Lower leg skin (tissue), 4 donors: Measurements from ENCODE around the gene RBM47. TPM values are rescaled to one million over a fixed set of nuclear protein-coding genes. Genes with fewer than 3 reads are reported as not detected.
"Not testable (repeated sequence)": the region's sequence is repeated elsewhere in the genome, so short reads cannot be mapped to it uniquely, and the experiment has no call there.

Experiments used
- DNase-seq, 2 donors: peaks; one replicate each; pipeline ENCODE4 v3.0.0-alpha.2; 2019; ENCODE audit warnings: low spot score in 2 of 2
- H3K4me3 ChIP-seq: fragments of 200-600 bp; sonication (generic); 2 replicates; pipeline ENCODE4 v1.5.1; 2017; ENCODE audit warnings: mild to moderate bottlenecking, low read depth; ENCODE audit not compliant: poor library complexity, severe bottlenecking
- CTCF ChIP-seq, 3 donors: fragments of 450-650 bp; IDR thresholded peaks; one replicate each; pipeline ENCODE4 v1.5.1; 2016; ENCODE audit warnings: antibody characterized with exemption in 3 of 3, mild to moderate bottlenecking in 3 of 3, moderate library complexity in 2 of 3
- POLR2A ChIP-seq, 2 donors: fragments of 450-650 bp; IDR thresholded peaks; one replicate each; pipeline ENCODE4 v1.6.1; 2016 to 2017; ENCODE audit warnings: antibody characterized with exemption in 2 of 2, mild to moderate bottlenecking in 1 of 2, moderate library complexity in 1 of 2
- WGBS, 2 donors: methylation state at CpG; one replicate each; pipeline ENCODE4 v1.1.5; 2018; 5-methylcytosine and 5-hydroxymethylcytosine counted together
- intact Hi-C: fragments of 100-400 bp; cut with DNase I; formaldehyde crosslinking; loops from one replicate; pipeline ENCODE4 v1.15.0; 2023; ENCODE audit warnings: low total_unique reads
- total RNA-seq, 4 donors: library from RNA; depleted of rRNA; stranded (reverse); fragments of >200 nt; gene quantifications; one replicate each; pipeline ENCODE4 v1.1.0, GENCODE V29; 2016

RBM47 gene
- total RNA-seq, 4 donors from 2014 or later = 38.4 to 73.8 (median 46.9) TPM

- DNase-seq = no peak
- 6 to 15% methylated on average over 5 of the region's 5 CpGs for WGBS, 2 donors
- no peak overlapping the region for H3K4me3 ChIP-seq
- intact Hi-C loops = no loop called here
- TF ChIP-seq POLR2A (IDR thresholded peaks at IDR 0.05) (no peak), CTCF (IDR thresholded peaks at IDR 0.05) (no peak)
Measured at GRCh38 chr4:40550948-40551462, 78.7 kb downstream of the RBM47 start.

GRCh38 chr4:40550196-40550595 is 79.5 kb downstream of the RBM47 start:
- 76 to 84% methylated on average over 5 of the region's 5 CpGs for WGBS, 2 donors
- no peak overlapping the region for H3K4me3 ChIP-seq
- DNase-seq = no peak
- TF ChIP-seq CTCF (IDR thresholded peaks at IDR 0.05) (no peak), POLR2A (IDR thresholded peaks at IDR 0.05) (no peak)
- intact Hi-C loops = no loop called here

GRCh38 chr4:40548256-40548655 is 81.4 kb downstream of the RBM47 start:
- TF ChIP-seq POLR2A (IDR thresholded peaks at IDR 0.05) = no peak
- no peak for TF ChIP-seq CTCF (IDR thresholded peaks at IDR 0.05)
- WGBS, 2 donors = 71 to 77% methylated on average over 11 of the region's 11 CpGs
- intact Hi-C loops = no loop called here
- DNase-seq = no peak
- no peak overlapping the region for H3K4me3 ChIP-seq

- H3K4me3 ChIP-seq = no peak overlapping the region
- TF ChIP-seq CTCF (IDR thresholded peaks at IDR 0.05) (no peak), POLR2A (IDR thresholded peaks at IDR 0.05) (no peak)
- WGBS, 2 donors = 78 to 90% methylated on average over 2 of the region's 2 CpGs
- intact Hi-C loops = no loop called here
- no peak for DNase-seq
Measured at GRCh38 chr4:40547789-40548132, 81.9 kb downstream of the RBM47 start.

- no peak for DNase-seq
- intact Hi-C loops = no loop called here
- WGBS, 2 donors = 88 to 96% methylated on average over 4 of the region's 4 CpGs
- no peak overlapping the region for H3K4me3 ChIP-seq
- no peak for TF ChIP-seq POLR2A (IDR thresholded peaks at IDR 0.05)
Measured at GRCh38 chr4:40546969-40547788, 82.5 kb downstream of the RBM47 start.

GRCh38 chr4:40546506-40546905 is 83.2 kb downstream of the RBM47 start:
- TF ChIP-seq POLR2A (IDR thresholded peaks at IDR 0.05) = no peak
- TF ChIP-seq CTCF (IDR thresholded peaks at IDR 0.05) = no peak
- intact Hi-C loops = no loop called here
- DNase-seq = no peak
- 87 to 97% methylated on average over 4 of the region's 4 CpGs for WGBS, 2 donors
- H3K4me3 ChIP-seq = no peak overlapping the region

- peak in 1 of 2 donors; percentile 3 for DNase-seq
- WGBS, 2 donors = 97% methylated on average over 6 of the region's 6 CpGs
- H3K4me3 ChIP-seq, intact Hi-C loops: not testable (repeated sequence)
Measured at GRCh38 chr4:40545487-40545886, 84.2 kb downstream of the RBM47 start.
